ENCODE measurements around the gene LGALS4. TPM values are rescaled to one million over a fixed set of nuclear protein-coding genes. Genes with fewer than 3 reads are reported as not detected.

Gene LGALS4
- total RNA-seq, 1 donor from 2014 or later: 0.86 TPM

DNA sequence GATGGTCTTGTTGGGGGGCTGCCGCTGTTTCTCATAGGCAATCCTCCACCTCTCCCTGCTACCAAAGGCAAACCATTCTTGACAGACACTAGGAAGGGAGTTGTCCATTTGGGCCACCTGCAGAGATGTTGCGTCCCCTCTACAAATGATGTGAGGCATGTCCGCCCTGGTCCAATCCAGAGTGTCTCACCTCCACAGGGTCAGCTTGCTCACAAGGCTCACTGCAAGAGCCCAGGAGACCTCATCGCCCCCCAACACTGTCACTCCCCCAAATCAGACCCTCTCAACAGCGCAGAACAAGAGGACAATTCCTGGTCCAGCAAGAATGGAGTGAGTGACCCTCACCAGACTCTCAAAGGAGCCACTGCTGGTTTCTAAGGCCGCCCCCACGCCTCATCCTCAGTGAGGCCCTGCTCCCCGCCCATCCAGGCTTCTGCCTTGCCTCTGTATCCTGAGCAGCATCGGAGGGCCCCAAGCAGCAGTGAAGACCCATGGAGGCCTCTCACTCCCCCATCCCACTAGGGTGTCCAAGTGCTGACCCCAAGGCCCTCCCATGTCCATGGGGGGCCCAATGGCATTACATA lies 30.5 kb upstream of the LGALS4 start:
- no peak for DNase-seq (ENCODE audit: low read depth, low spot score)
- H3K36me3 Mint-ChIP-seq (ENCODE audit: low read depth): peaks cover 48% of the 10 kb centered on the region
- TF ChIP-seq, protein P1, sequence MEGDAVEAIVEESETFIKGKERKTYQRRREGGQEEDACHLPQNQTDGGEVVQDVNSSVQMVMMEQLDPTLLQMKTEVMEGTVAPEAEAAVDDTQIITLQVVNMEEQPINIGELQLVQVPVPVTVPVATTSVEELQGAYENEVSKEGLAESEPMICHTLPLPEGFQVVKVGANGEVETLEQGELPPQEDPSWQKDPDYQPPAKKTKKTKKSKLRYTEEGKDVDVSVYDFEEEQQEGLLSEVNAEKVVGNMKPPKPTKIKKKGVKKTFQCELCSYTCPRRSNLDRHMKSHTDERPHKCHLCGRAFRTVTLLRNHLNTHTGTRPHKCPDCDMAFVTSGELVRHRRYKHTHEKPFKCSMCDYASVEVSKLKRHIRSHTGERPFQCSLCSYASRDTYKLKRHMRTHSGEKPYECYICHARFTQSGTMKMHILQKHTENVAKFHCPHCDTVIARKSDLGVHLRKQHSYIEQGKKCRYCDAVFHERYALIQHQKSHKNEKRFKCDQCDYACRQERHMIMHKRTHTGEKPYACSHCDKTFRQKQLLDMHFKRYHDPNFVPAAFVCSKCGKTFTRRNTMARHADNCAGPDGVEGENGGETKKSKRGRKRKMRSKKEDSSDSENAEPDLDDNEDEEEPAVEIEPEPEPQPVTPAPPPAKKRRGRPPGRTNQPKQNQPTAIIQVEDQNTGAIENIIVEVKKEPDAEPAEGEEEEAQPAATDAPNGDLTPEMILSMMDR (conservative IDR thresholded peaks at IDR 0.05): no peak
- H3K9me3 Mint-ChIP-seq: no peaks in the 10 kb centered on the region
- H3K4me3 Mint-ChIP-seq: peak overlapping the region; percentile 74
- no peak overlapping the region for H3K27ac Mint-ChIP-seq (ENCODE audit: unreplicated experiment)
- H3K4me1 Mint-ChIP-seq: peaks cover 36% of the 10 kb centered on the region
- H3K27me3 Mint-ChIP-seq (ENCODE audit: low read depth): peaks cover 4% of the 10 kb centered on the region

GRCh38 chr19:38842439-38843174 lies 29.9 kb upstream of the LGALS4 start:
- Mint-ChIP-seq H3K4me3 (peak overlapping the region; percentile 74), H3K27ac (ENCODE audit: unreplicated experiment) (no peak overlapping the region), H3K36me3 (ENCODE audit: low read depth) (peaks cover 45% of the 10 kb centered on the region)

DNA sequence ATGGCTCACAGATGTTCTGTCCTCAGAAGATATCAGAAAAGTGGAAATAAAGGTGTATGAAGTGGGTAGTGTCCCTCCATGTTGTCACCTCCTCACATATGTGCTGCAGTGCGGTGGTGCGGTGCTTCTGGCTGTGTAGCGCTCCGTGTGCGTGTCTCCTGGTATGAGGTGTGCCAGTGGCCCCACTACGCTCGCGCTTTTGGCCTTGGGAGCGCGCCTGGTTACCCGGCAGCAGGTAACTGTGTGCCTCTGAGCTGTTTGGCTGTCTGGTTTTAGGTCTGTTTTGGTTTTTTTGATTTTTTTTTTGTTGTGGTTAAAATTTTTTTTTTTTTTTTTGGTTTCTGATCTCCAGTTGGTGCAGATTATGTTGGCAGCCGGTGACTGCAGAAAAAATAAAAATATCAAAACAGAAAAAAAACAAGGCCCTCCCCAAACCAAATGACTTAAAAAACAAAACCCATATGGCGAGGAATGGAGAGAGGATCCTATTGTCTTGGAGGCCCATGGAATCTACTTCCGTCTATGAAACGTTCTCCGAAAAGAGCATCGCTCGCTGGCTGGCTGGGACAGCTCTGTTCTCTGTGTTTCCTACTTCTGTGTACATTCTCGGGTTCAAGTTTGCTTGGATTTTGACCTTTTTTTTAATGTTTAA lies 29.2 kb upstream of the LGALS4 start:
- Mint-ChIP-seq H3K9me3 (no peaks in the 10 kb centered on the region), H3K4me3 (peak overlapping the region; percentile 73), H3K27me3 (ENCODE audit: low read depth) (peaks cover 4% of the 10 kb centered on the region), H3K27ac (ENCODE audit: unreplicated experiment) (no peak overlapping the region), H3K4me1 (peaks cover 23% of the 10 kb centered on the region), H3K36me3 (ENCODE audit: low read depth) (peaks cover 49% of the 10 kb centered on the region)
- DNase-seq (ENCODE audit: low read depth, low spot score): no peak
- TF ChIP-seq, protein P1 (conservative IDR thresholded peaks at IDR 0.05): no peak

More at GRCh38 chr19:38842439-38843174, 29.9 kb upstream of the LGALS4 start:
- TF ChIP-seq, protein P1 (conservative IDR thresholded peaks at IDR 0.05): no peak
- no peaks in the 10 kb centered on the region for H3K9me3 Mint-ChIP-seq
- peaks cover 4% of the 10 kb centered on the region for H3K27me3 Mint-ChIP-seq (ENCODE audit: low read depth)
- peaks cover 29% of the 10 kb centered on the region for H3K4me1 Mint-ChIP-seq
- no peak for DNase-seq (ENCODE audit: low read depth, low spot score)

- no peaks in the 10 kb centered on the region for H3K9me3 Mint-ChIP-seq
- H3K36me3 Mint-ChIP-seq (ENCODE audit: low read depth): peaks cover 50% of the 10 kb centered on the region
- no peak for DNase-seq (ENCODE audit: low read depth, low spot score)
- peaks cover 21% of the 10 kb centered on the region for H3K4me1 Mint-ChIP-seq
- no peak overlapping the region for H3K27ac Mint-ChIP-seq (ENCODE audit: unreplicated experiment)
- peaks cover 4% of the 10 kb centered on the region for H3K27me3 Mint-ChIP-seq (ENCODE audit: low read depth)
- H3K4me3 Mint-ChIP-seq: no peak overlapping the region
- TF ChIP-seq, protein P1 (conservative IDR thresholded peaks at IDR 0.05): no peak
Observed at GRCh38 chr19:38841180-38841766, 28.5 kb upstream of the LGALS4 start.

DNA sequence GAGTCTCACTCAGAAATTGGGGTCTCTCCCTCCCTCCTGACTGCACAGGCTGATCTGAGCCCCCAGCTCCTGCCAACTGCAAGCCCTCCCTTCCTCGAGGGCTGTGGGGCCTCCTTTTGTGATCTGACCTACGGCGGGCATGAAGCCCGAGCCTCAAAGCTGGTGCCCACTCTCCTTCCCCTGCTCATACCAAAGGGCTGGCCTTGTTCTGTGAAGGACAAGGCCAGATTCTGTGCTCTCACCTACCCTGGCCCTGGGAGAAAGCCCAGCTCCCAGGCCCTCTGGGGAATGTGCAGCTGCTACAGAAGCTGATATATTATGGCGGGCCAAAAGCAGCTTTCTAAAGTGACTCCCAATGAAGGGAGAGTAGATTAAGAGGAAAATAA lies 27.8 kb upstream of the LGALS4 start:
- H3K9me3 Mint-ChIP-seq: no peaks in the 10 kb centered on the region

More for the DNA sequence above, 27.8 kb upstream of the LGALS4 start:
- H3K27ac Mint-ChIP-seq (ENCODE audit: unreplicated experiment): no peak overlapping the region
- peaks cover 48% of the 10 kb centered on the region for H3K36me3 Mint-ChIP-seq (ENCODE audit: low read depth)
- DNase-seq (ENCODE audit: low read depth, low spot score): no peak
- peaks cover 4% of the 10 kb centered on the region for H3K27me3 Mint-ChIP-seq (ENCODE audit: low read depth)
- H3K4me3 Mint-ChIP-seq: no peak overlapping the region
- TF ChIP-seq, protein P1 (conservative IDR thresholded peaks at IDR 0.05): no peak
- H3K4me1 Mint-ChIP-seq: peaks cover 20% of the 10 kb centered on the region
